Erythroblast (primary cell): Measurements from ENCODE around the gene COL4A2.
"Not testable (repeated sequence)": the region's sequence is repeated elsewhere in the genome, so short reads cannot be mapped to it uniquely, and the experiment has no call there.

Experiments used
- DNase-seq, 2 experiments: peaks; one replicate each; lab custom pipeline; 2025; lab: John Stamatoyannopoulos, UW
- GATA1 ChIP-seq: IDR thresholded peaks from 2 replicates; pipeline ENCODE4 v1.6.1; 2011; ENCODE audit warnings: low read depth, mild to moderate bottlenecking, control low read depth, low read length, moderate library complexity
- POLR2A ChIP-seq: IDR thresholded peaks from 2 replicates; pipeline ENCODE4 v1.6.1; 2011; ENCODE audit warnings: mild to moderate bottlenecking, low read length

The COL4A2 gene

GRCh38 chr13:110382830-110383229 lies 75.7 kb downstream of the COL4A2 start:
- no peak for TF ChIP-seq GATA1
- DNase-seq = no peak

- TF ChIP-seq POLR2A (no peak), GATA1 (no peak)
- no peak for DNase-seq
Observed at GRCh38 chr13:110387451-110388107, 80.5 kb downstream of the COL4A2 start.

GRCh38 chr13:110388108-110388943 lies 81.2 kb downstream of the COL4A2 start:
- DNase-seq = no peak
- TF ChIP-seq POLR2A = no peak
- TF ChIP-seq GATA1 = no peak

- no peak for DNase-seq
- TF ChIP-seq GATA1 (no peak), POLR2A (no peak)
Observed at GRCh38 chr13:110390567-110390966, 83.5 kb downstream of the COL4A2 start.

GRCh38 chr13:110391273-110391672 lies 84.2 kb downstream of the COL4A2 start:
- DNase-seq = no peak
- no peak for TF ChIP-seq POLR2A
- TF ChIP-seq GATA1 = no peak

GRCh38 chr13:110392510-110393240 lies 85.6 kb downstream of the COL4A2 start:
- TF ChIP-seq POLR2A = no peak
- TF ChIP-seq GATA1 = no peak
- no peak for DNase-seq

GRCh38 chr13:110393761-110394160 lies 86.7 kb downstream of the COL4A2 start:
- DNase-seq = no peak
- TF ChIP-seq POLR2A (no peak), GATA1 (no peak)

- no peak for TF ChIP-seq POLR2A
- no peak for TF ChIP-seq GATA1
- no peak for DNase-seq
Observed at GRCh38 chr13:110394371-110394841, 87.3 kb downstream of the COL4A2 start.

- not testable (repeated sequence) for DNase-seq
Observed at GRCh38 chr13:110395616-110396015, 88.5 kb downstream of the COL4A2 start.

- no peak for DNase-seq
- TF ChIP-seq POLR2A (no peak), GATA1 (no peak)
Observed at GRCh38 chr13:110396476-110396875, 89.4 kb downstream of the COL4A2 start.

GRCh38 chr13:110396913-110397381 lies 89.9 kb downstream of the COL4A2 start:
- TF ChIP-seq POLR2A (no peak), GATA1 (no peak)
- DNase-seq = no peak

- TF ChIP-seq GATA1 (no peak), POLR2A (no peak)
- DNase-seq = no peak
Observed at GRCh38 chr13:110397436-110398115, 90.5 kb downstream of the COL4A2 start.

GRCh38 chr13:110398564-110399507 lies 91.8 kb downstream of the COL4A2 start:
- TF ChIP-seq GATA1 = no peak
- TF ChIP-seq POLR2A = no peak
- no peak for DNase-seq
